ENCODE data around the gene PDCD2L. TPM values are rescaled to one million over a fixed set of nuclear protein-coding genes. Genes with fewer than 3 reads are reported as not detected.

PDCD2L gene
- 14.7 and 16.8 TPM in 2 replicates for total RNA-seq

GRCh38 chr19:34404109-34404909, at the start of gene PDCD2L:
Gene PDCD2L, plus strand, starts transcription at chr19:34404399. Its CDS starts 32 bp downstream, at chr19:34404431.

GRCh38 chr19:34364830-34365462, 39.3 kb upstream of the PDCD2L start, which contains the start of gene GPI:
Gene GPI, plus strand, starts transcription at chr19:34365196. Its CDS starts 71 bp downstream, at chr19:34365267.

Other genes with a start within 250 kb of the PDCD2L start
- gene LSM14A, start 231.9 kb upstream of the PDCD2L start, total RNA-seq = 135 and 150 TPM in 2 replicates
- 27.5 and 29.5 TPM in 2 replicates for gene GARRE1, start 149.8 kb upstream of the PDCD2L start, total RNA-seq
- 123 and 256 TPM in 2 replicates for gene GPI, start 39.2 kb upstream of the PDCD2L start, total RNA-seq
- gene UBA2, start 24.0 kb downstream of the PDCD2L start, total RNA-seq = 96.1 and 113 TPM in 2 replicates
- gene WTIP, start 77.4 kb downstream of the PDCD2L start, total RNA-seq = 37.2 and 43.2 TPM in 2 replicates

Data from endothelial cell of coronary artery (primary cell).